GM19099 (cell line): ENCODE measurements around the gene MAGEF1.

Source experiments
- POLR2A ChIP-seq: IDR thresholded peaks from 3 replicates; pipeline ENCODE4 v1.6.1; 2011; ENCODE audit warnings: low read depth; ENCODE audit not compliant: insufficient read length; ENCODE audit errors: extremely low read depth

The MAGEF1 gene

GRCh38 chr3:184737063-184737462 lies 25.2 kb upstream of the MAGEF1 start:
- no peak for TF ChIP-seq POLR2A

GRCh38 chr3:184734903-184735701 lies 23.2 kb upstream of the MAGEF1 start:
- TF ChIP-seq POLR2A: no peak

DNA sequence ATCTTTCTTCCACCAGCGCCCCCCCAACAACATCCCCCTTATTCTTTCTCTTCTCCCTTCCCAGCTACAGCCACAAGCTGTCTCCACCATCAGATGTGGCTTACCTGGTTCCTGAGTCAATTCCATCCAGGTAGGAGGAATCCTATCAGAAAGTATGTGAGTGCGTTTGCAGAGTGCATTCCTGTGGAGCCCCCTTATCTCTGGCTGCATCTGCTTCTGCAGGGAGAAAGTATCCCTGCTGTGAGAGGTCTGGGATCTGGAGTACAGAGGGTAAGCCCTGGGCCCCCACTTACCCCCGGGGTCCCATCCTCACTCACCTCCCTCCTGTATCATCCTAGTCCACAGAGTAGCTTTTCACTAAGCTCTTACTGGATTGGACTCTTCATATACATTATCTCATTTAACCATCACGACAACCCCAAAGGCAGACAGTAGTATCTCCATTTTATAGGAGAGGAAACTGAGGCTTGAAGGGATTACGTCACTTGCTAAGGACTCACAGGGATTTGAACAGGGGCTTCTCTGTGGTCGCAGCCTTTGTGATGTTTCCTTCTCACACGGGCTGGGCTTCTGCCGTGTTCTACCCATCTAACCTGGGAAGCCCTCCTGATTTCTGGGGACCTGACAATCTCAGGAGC lies 22.2 kb upstream of the MAGEF1 start:
- no peak for TF ChIP-seq POLR2A

- no peak for TF ChIP-seq POLR2A
Observed at GRCh38 chr3:184733181-184733580, 21.3 kb upstream of the MAGEF1 start.

DNA sequence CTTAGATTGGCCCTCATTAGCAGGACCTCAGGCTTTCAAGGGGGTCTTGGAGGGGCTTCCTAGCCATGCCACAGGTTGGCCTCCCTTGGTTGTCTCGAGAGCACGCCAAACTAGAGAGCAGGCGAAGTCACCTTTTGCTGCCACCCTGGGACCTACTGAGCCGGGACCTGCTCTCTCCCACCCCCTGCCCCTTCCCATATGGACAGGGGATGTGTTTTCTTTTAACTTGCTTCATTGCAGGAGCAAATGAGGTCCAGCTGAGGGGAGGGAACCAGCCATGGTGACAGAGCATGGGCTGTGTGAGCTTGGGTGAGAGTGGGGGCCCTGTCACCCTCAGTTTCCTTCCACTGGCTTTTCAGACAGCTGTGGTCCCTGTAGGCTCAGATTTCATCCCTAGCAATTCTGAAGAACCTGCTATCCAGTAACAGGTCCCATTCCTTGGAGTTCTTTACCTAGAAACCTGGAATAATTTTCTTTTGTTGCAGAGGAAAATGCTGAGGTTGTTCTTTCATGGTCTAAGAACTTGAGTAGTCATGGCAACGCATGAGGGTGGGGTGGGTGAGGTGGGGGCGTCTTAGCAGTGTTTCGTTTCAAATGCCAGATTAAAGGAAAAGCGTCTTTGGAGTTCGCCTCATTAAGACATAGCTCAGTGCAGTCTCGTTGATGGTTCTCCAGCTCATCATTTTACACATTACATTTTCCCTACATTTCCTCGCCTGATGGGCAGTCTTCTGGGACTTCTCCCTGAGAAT lies 20.1 kb upstream of the MAGEF1 start:
- no peak for TF ChIP-seq POLR2A

DNA sequence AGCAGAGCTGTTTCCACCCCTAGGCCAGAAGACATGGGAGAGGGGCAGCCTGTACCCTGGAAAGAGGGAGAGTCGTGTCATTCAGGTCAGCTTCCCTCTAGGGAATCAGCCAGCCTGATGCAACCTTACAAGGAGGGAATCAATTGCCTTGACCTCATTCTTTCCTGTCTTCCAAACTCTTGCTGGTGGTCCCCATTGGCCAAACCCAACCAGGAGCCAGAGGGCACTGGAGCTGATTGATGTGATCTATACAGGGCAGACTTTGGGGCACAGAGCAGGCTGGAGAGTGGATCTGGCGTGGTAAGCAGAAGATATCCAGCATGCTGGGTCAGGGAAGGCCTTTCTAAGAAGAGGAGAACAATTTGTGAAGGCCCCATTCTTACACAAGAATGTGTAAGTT lies 19.1 kb upstream of the MAGEF1 start:
- TF ChIP-seq POLR2A: no peak

DNA sequence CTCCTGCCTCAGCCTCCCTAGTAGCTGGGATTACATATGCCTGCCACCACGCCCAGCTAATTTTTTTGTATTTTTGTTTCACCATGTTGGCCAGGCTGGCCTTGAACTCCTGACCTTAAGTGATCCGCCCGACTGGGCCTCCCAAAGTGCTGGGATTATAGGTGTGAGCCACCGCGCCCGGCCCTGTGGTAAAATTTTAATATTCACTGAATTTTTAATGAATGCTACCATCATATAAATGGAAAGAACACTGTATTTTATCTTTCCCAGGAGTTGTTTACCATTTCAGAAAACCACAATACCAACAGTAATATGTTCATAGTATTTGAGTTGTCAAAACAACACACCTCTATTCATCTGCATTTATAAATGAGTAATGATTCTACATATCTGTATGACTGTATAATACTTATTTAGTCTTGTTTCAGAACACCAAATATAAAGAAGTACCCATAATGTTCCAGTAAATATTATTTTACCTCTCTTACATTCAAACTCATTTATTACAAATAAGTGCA lies 16.2 kb upstream of the MAGEF1 start:
- TF ChIP-seq POLR2A: no peak

- no peak for TF ChIP-seq POLR2A
Observed at GRCh38 chr3:184727357-184728009, 15.6 kb upstream of the MAGEF1 start.

GRCh38 chr3:184726497-184726896 lies 14.6 kb upstream of the MAGEF1 start:
- TF ChIP-seq POLR2A: no peak

- TF ChIP-seq POLR2A: no peak
Observed at GRCh38 chr3:184725176-184725719, 13.4 kb upstream of the MAGEF1 start.

DNA sequence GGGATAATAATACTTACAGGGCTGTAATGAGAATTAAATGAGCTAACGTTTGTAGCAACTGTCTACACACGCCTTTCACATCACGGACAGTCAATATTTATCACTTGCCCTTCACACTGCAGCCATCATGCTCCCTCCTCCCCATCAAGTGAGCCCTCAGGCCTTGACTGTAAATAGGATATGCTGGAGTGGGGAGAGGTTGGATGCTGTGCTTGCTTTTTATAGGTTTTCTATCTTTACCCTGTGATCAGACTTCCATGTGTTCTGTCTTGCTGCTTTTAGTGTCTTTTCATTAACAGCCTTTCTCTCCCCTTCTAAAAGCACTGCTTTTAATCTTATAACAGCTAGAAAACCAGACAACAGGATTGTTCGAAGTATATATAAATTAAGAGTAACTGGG lies 12.8 kb upstream of the MAGEF1 start:
- no peak for TF ChIP-seq POLR2A

GRCh38 chr3:184719709-184720108 lies 7.8 kb upstream of the MAGEF1 start:
- TF ChIP-seq POLR2A: no peak

DNA sequence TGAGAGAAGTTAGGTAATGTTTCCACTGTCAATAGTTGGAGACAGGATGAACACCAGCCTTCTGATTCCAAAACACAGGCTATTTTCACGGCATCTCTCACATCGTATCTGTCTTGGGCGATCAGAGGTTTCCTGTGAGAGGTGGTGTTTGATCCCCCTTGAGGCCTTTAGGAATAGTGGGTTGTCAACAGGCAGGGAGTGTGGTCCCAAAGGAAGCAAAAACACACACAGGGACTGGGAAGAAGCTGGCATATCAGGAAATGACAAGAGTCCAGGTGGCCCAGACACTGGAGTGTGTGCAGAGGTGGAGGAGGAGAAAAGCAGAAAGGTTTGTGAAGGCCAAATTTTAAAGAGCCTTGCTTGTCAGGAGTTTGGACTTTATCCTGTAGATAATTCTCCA lies 6.6 kb upstream of the MAGEF1 start:
- no peak for TF ChIP-seq POLR2A

GRCh38 chr3:184717399-184717983 lies 5.6 kb upstream of the MAGEF1 start:
- no peak for TF ChIP-seq POLR2A
